Osteocyte (in vitro differentiated cells): Measurements from ENCODE around the gene GUK1. TPM values are rescaled to one million over a fixed set of nuclear protein-coding genes. Genes with fewer than 3 reads are reported as not detected.

Experiments used
- DNase-seq: peaks from one replicate; pipeline ENCODE4 v3.0.0; 2021; ENCODE audit warnings: mixed read lengths; ENCODE audit not compliant: unreplicated experiment; ENCODE audit errors: extremely low spot score
- H3K27ac Mint-ChIP-seq: one replicate; pipeline ENCODE4 v1.8.0; 2021; ENCODE audit warnings: mild to moderate bottlenecking, mixed read lengths; ENCODE audit not compliant: unreplicated experiment
- H3K27me3 Mint-ChIP-seq: one replicate; pipeline ENCODE4 v1.8.0; 2021; ENCODE audit warnings: mixed read lengths; ENCODE audit not compliant: unreplicated experiment
- H3K36me3 Mint-ChIP-seq: one replicate; pipeline ENCODE4 v1.8.0; 2021; ENCODE audit warnings: mixed read lengths; ENCODE audit not compliant: unreplicated experiment
- H3K4me1 Mint-ChIP-seq: one replicate; pipeline ENCODE4 v1.8.0; 2021; ENCODE audit warnings: mixed read lengths; ENCODE audit not compliant: unreplicated experiment
- H3K4me3 Mint-ChIP-seq: one replicate; pipeline ENCODE4 v1.8.0; 2021; ENCODE audit warnings: mild to moderate bottlenecking, moderate library complexity, mixed read lengths; ENCODE audit not compliant: unreplicated experiment
- H3K9me3 Mint-ChIP-seq: one replicate; pipeline ENCODE4 v1.8.0; 2021; ENCODE audit warnings: mixed read lengths; ENCODE audit not compliant: unreplicated experiment
- CTCF ChIP-seq: fragments of 200-600 bp; sonication (generic); IDR thresholded peaks from 2 replicates; pipeline ENCODE4 v1.5.0; 2021; ENCODE audit warnings: antibody characterized with exemption, mild to moderate bottlenecking, moderate library complexity
- total RNA-seq: library from RNA; stranded (reverse); gene quantifications from 2 replicates; pipeline ENCODE4 v1.2.1, GENCODE V29; 2021

Gene GUK1
- total RNA-seq, 1 donor from 2014 or later: 166 TPM

- peak overlapping the region; percentile 62 for H3K4me3 Mint-ChIP-seq
- peak overlapping the region; percentile 32 for H3K27ac Mint-ChIP-seq
- TF ChIP-seq CTCF: no peak
- H3K4me1 Mint-ChIP-seq: peaks cover 28% of the 10 kb centered on the region
- H3K9me3 Mint-ChIP-seq: no peaks in the 10 kb centered on the region
- H3K36me3 Mint-ChIP-seq: peaks cover 2% of the 10 kb centered on the region
- no peaks in the 10 kb centered on the region for H3K27me3 Mint-ChIP-seq
- no peak for DNase-seq
These were observed 35.4 kb upstream of the GUK1 start for GRCh38 chr1:228104526-228105269.

- no peak for DNase-seq
- peaks cover 2% of the 10 kb centered on the region for H3K36me3 Mint-ChIP-seq
- TF ChIP-seq CTCF: no peak
- H3K27me3 Mint-ChIP-seq: no peaks in the 10 kb centered on the region
- no peak overlapping the region for H3K27ac Mint-ChIP-seq
- H3K4me3 Mint-ChIP-seq: no peak overlapping the region
- no peaks in the 10 kb centered on the region for H3K9me3 Mint-ChIP-seq
- peaks cover 34% of the 10 kb centered on the region for H3K4me1 Mint-ChIP-seq
These were observed 34.6 kb upstream of the GUK1 start for GRCh38 chr1:228105270-228105995.

GRCh38 chr1:228105996-228106799 lies 33.9 kb upstream of the GUK1 start:
- Mint-ChIP-seq H3K27me3 (no peaks in the 10 kb centered on the region), H3K4me3 (peak overlapping the region; percentile 38), H3K27ac (no peak overlapping the region), H3K9me3 (no peaks in the 10 kb centered on the region), H3K4me1 (peaks cover 34% of the 10 kb centered on the region), H3K36me3 (peaks cover 2% of the 10 kb centered on the region)
- DNase-seq: no peak
- TF ChIP-seq CTCF: no peak

- no peak for DNase-seq
- Mint-ChIP-seq H3K4me3 (no peak overlapping the region), H3K9me3 (no peaks in the 10 kb centered on the region), H3K36me3 (peaks cover 2% of the 10 kb centered on the region), H3K27me3 (no peaks in the 10 kb centered on the region), H3K4me1 (peaks cover 29% of the 10 kb centered on the region), H3K27ac (no peak overlapping the region)
- TF ChIP-seq CTCF: no peak
These were observed 33.4 kb upstream of the GUK1 start for GRCh38 chr1:228106800-228107054.

GRCh38 chr1:228107636-228108035 lies 32.4 kb upstream of the GUK1 start:
- Mint-ChIP-seq H3K27me3 (no peaks in the 10 kb centered on the region), H3K36me3 (peaks cover 2% of the 10 kb centered on the region), H3K4me3 (peak overlapping the region; percentile 89), H3K4me1 (peaks cover 28% of the 10 kb centered on the region), H3K27ac (no peak overlapping the region), H3K9me3 (no peaks in the 10 kb centered on the region)
- no peak for TF ChIP-seq CTCF
- no peak for DNase-seq
